GM12865 (cell line): Measurements from ENCODE around the gene POLE.

ENCODE experiments used
- DNase-seq: peaks from one replicate; pipeline ENCODE4 v3.0.0; 2010; ENCODE audit warnings: low read depth
- H3K4me3 ChIP-seq: 2 replicates; pipeline ENCODE4 v1.5.1; 2011; ENCODE audit warnings: mild to moderate bottlenecking, low read depth, low read length, control low read depth
- TF ChIP-seq, protein P1 (sequence below): IDR thresholded peaks from 2 replicates; pipeline ENCODE4 v1.5.1; 2011; ENCODE audit warnings: low read length, control low read depth, low read depth, inconsistent platforms; ENCODE audit not compliant: insufficient read depth; ENCODE audit errors: missing control alignments

Gene POLE

DNA sequence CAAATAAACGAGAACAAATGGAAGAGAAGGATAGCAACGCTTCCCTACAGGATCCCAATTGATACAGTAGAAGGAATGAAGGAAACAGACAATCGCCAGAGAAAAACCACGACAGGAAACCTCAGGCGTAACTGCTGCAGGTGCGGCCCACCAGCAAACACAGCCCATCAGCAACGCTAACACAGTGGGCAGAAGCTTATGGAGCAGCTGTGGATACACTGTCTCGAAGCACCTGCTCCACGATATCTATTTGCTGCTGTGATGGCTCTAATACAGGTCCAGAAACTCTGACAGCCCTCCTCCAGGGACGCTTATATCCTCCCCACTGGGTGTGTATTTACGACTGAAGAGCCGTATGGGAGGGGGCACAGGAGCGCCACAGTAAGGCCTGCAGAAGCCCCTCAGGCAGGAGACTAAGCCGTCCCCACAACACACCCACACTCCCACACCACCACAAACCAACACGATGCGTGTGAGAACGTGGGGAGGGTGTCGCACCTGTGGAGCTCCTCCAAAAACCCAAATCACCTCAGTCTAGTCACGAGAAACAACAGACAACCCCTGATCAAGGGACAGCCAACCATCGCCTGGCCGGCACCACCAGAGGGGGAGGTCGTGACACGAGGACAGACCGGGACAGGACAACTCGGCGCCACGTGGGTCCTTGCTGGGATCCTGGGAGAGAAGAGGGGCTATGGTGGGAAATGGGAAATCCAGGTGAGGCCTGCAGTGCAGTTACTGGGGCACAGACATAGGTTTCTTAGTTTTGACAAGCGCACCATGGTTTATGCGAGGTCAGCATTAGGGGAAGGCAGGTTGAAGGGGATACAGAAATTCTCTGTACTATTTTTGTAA, 24.0 kb downstream of the POLE start:
- TF ChIP-seq, protein P1, sequence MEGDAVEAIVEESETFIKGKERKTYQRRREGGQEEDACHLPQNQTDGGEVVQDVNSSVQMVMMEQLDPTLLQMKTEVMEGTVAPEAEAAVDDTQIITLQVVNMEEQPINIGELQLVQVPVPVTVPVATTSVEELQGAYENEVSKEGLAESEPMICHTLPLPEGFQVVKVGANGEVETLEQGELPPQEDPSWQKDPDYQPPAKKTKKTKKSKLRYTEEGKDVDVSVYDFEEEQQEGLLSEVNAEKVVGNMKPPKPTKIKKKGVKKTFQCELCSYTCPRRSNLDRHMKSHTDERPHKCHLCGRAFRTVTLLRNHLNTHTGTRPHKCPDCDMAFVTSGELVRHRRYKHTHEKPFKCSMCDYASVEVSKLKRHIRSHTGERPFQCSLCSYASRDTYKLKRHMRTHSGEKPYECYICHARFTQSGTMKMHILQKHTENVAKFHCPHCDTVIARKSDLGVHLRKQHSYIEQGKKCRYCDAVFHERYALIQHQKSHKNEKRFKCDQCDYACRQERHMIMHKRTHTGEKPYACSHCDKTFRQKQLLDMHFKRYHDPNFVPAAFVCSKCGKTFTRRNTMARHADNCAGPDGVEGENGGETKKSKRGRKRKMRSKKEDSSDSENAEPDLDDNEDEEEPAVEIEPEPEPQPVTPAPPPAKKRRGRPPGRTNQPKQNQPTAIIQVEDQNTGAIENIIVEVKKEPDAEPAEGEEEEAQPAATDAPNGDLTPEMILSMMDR: no peak
- no peak for DNase-seq
- no peak overlapping the region for H3K4me3 ChIP-seq

DNA sequence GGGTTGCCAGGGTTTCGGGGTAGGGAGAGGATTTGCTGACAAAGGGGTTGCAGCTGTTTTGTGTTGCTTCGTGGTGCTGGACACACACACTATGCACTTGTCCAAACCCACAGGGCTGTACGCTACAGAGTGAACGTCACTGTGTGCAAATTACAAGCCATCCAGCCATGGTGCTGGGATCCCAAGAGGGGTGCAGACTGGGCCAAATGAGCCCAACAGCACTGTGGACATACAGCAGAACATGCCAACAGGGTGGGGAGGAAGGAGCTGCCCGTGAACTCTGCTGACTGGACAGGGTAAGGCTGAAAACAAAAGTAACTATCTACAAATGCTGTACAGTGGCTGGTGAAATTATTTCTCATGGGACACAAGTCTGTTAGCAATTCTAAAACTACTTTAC, 25.2 kb downstream of the POLE start:
- TF ChIP-seq, protein P1: no peak
- no peak overlapping the region for H3K4me3 ChIP-seq

DNA sequence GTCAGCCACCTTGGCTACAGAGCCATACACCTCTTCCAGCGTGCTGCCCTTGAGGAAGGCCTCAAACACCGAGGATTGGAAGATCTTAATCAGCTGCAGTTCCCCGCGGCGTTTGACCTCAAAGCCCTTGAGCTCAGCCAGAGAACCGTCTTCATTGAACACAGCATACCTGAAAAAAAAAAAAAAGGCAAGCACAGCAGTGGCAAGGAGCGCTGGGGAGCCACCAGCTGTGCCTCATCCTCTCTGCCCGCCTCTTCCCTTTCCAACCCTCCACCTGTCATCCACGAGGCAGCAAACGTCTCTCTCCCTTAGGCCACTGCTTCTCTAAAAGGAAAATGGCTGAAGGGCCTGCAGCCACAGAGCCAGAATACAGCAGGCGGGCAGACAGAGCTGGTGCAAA, 26.1 kb downstream of the POLE start:
- TF ChIP-seq, protein P1: no peak
- no peak overlapping the region for H3K4me3 ChIP-seq
- no peak for DNase-seq

More for the DNA sequence above, 25.2 kb downstream of the POLE start:
- no peak for DNase-seq

DNA sequence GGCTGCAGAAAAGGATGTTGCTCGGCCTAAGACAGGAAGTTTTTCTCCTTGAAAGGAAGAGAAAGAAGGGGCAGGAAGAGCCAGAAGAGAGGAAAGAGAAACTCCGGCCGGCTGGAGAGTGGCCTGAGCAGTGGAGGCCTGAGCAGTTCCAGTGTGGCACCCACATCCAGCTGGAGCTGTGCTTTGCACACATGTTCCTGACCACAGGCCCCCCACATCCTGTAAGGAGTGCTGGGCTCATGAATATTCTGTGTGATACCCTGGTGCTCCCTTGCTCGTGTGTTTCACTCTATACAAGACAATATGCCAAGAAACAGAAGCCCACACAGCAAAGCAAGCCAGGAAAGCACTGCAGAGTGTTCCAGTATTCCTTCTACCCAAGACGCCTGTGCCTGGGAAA, 27.1 kb downstream of the POLE start:
- DNase-seq: no peak
- H3K4me3 ChIP-seq: no peak overlapping the region
- TF ChIP-seq, protein P1: no peak

DNA sequence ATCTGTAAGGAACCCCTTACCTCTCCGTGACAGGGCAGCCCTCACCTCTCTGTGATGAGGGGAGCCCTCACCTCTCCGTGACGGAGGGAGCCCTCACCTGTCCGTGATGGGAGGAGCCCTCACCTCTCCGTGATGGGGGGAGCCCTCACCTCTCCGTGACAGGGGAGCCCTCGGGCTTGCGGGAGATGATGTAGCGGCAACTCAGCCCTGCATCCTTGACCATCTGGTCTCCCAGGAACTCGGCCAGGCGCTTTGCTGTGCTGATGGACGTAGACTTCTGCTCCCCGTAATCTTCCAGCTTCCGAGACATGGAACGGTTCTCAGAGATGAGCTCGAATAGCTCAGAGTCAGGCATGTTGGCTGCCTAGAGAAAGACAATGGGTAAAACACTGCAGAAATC, 28.0 kb downstream of the POLE start:
- DNase-seq: no peak
- TF ChIP-seq, protein P1: no peak
- H3K4me3 ChIP-seq: no peak overlapping the region

DNA sequence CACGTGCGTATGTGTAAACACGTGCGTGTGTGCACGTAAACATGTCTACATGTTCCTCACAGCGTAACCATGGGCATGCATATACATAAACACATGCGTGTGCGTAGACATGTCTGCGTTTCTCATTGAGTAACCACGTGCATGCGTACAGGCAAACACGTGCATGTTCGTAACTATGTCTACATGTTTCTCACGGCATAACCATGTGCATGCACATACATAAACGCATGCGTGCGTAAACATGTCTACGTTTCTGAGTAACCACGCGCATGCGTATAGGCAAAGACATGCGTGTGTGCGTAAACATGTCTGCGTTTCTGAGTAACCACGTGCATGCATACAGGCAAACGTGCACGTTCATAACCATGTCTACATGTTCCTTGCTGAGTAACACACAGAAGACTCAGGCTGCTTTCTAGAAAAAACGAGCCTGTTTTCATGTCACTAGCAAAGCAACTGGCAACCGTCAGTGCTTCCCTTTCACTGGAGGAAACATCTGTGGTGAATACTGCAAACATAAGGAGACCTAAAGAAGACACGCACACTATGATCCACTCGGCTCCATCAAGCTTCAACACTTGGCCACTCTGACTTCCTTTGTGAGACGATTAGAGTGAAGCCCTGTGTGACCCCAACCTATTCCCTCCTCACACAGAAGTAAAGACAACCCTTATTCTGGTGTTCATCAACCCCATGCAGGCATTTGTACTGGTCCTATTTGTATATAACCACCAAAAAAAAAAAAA, 28.8 kb downstream of the POLE start:
- DNase-seq: no peak
- TF ChIP-seq, protein P1: no peak
- no peak overlapping the region for H3K4me3 ChIP-seq
